Calu3 (cell line): ENCODE measurements around the gene PTPRA. TPM values are rescaled to one million over a fixed set of nuclear protein-coding genes. Genes with fewer than 3 reads are reported as not detected.

ENCODE experiments used
- BruUV-seq: library from RNA; stranded (reverse); fragments of 400-500 nt; replicated peaks from 2 replicates; lab custom pipeline; 2021; lab: Mats Ljungman, UMichigan
- CTCF ChIA-PET: fragments of 300-600 bp; sonication (Branson Sonifier 250); formaldehyde crosslinking; loops from one replicate; lab custom pipeline; 2022; ENCODE audit warnings: antibody characterized with exemption; lab: Charles Lee
- DNase-seq: peaks from one replicate; pipeline ENCODE4 v3.0.0; 2022
- H3K27ac Mint-ChIP-seq: one replicate; pipeline ENCODE4 v1.8.0; 2022; ENCODE audit warnings: mixed read lengths; ENCODE audit not compliant: unreplicated experiment
- H3K27me3 Mint-ChIP-seq: one replicate; pipeline ENCODE4 v1.8.0; 2022; ENCODE audit warnings: mixed read lengths; ENCODE audit not compliant: unreplicated experiment
- H3K36me3 Mint-ChIP-seq: one replicate; pipeline ENCODE4 v1.8.0; 2022; ENCODE audit warnings: mild to moderate bottlenecking, moderate library complexity, mixed read lengths; ENCODE audit not compliant: insufficient read depth, unreplicated experiment
- H3K4me1 Mint-ChIP-seq: one replicate; pipeline ENCODE4 v1.8.0; 2022; ENCODE audit warnings: mild to moderate bottlenecking, low read depth, mixed read lengths; ENCODE audit not compliant: unreplicated experiment
- H3K4me3 Mint-ChIP-seq: one replicate; pipeline ENCODE4 v1.8.0; 2022; ENCODE audit warnings: mild to moderate bottlenecking, low read depth, moderate library complexity, mixed read lengths; ENCODE audit not compliant: unreplicated experiment
- H3K9me3 Mint-ChIP-seq: one replicate; pipeline ENCODE4 v1.8.0; 2022; ENCODE audit warnings: low read depth, mixed read lengths; ENCODE audit not compliant: unreplicated experiment
- intact Hi-C: fragments of 100-400 bp; cut with micrococcal nuclease; formaldehyde crosslinking; loops from one replicate; pipeline ENCODE4 v1.10.0; 2022; ENCODE audit not compliant: unreplicated experiment
- total RNA-seq: library from RNA; stranded (reverse); gene quantifications from 2 replicates; pipeline ENCODE4 v1.2.3, GENCODE V29; 2022
- TF ChIP-seq, protein P1 (sequence below): fragments of 200-600 bp; IDR thresholded peaks from one replicate; pipeline ENCODE4 v1.8.0; 2022; ENCODE audit warnings: antibody characterized with exemption; ENCODE audit not compliant: unreplicated experiment

Gene PTPRA
- total RNA-seq, 1 experiment from 2014 or later, result 30.2 TPM

DNA sequence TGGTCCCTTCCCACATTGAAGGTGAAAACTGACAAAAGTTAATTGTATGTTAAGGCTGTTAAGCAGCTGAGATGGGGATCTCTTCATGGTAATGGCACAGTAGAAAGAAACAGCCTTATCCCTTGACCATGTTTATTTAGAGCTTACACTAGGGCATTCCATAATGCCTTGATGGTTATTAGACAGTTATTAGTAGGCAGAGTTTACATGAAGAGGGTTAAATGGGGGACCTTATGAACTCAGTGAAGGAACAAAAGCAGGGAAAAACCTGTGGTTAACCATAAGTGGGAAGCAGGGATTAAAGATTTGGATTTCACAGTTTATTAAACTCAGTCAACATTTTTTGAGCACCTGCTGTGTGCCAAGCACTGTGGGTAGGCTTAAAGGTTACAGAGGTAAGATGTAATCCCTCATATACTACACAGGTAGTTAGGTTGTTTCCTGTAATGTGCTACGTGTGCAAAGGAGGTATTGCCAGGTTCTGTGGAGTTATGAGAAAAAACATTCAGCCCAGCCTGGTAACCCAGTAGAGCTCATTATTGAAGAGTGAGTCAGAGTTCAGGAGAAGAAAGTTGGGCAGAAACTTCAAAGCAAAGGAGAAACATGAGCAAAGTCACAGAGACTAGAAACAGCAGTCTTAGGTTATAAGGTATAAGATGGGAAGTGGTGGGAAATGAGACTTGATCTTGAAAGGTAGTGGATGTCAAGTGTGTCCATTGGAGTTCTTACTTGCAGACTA, 137.9 kb downstream of the PTPRA start:
- Mint-ChIP-seq H3K36me3 (peaks cover 4% of the 10 kb centered on the region), H3K4me1 (no peaks in the 10 kb centered on the region), H3K27ac (no peak overlapping the region), H3K9me3 (no peaks in the 10 kb centered on the region), H3K4me3 (no peak overlapping the region), H3K27me3 (no peaks in the 10 kb centered on the region)
- no TSS peak for BruUV-seq
- DNase-seq, result no peak
- intact Hi-C loops, result no loop called here
- TF ChIP-seq, protein P1, sequence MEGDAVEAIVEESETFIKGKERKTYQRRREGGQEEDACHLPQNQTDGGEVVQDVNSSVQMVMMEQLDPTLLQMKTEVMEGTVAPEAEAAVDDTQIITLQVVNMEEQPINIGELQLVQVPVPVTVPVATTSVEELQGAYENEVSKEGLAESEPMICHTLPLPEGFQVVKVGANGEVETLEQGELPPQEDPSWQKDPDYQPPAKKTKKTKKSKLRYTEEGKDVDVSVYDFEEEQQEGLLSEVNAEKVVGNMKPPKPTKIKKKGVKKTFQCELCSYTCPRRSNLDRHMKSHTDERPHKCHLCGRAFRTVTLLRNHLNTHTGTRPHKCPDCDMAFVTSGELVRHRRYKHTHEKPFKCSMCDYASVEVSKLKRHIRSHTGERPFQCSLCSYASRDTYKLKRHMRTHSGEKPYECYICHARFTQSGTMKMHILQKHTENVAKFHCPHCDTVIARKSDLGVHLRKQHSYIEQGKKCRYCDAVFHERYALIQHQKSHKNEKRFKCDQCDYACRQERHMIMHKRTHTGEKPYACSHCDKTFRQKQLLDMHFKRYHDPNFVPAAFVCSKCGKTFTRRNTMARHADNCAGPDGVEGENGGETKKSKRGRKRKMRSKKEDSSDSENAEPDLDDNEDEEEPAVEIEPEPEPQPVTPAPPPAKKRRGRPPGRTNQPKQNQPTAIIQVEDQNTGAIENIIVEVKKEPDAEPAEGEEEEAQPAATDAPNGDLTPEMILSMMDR, result no peak
- CTCF ChIA-PET, result no interaction called here

DNA sequence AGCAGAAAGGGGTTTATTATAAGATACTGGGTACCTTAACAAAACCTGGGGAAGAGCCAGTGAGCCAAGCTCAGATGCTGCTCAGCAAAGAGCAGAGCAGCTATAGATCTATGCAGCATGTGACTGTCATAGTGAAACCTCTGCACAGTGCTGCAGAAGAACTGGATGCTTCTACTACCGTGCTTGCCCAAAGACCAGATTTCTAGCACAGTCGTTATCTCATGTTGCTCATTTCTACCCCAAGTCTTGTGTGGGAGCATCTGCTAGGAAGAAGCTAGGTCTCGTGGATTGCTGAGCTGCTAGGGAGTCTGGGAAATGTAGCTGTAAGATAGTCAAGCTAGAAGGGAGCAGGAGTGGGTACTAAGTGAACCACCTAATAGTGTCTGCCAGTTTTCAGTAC, 138.5 kb downstream of the PTPRA start:
- no peak overlapping the region for H3K27ac Mint-ChIP-seq
- no peaks in the 10 kb centered on the region for H3K9me3 Mint-ChIP-seq
- intact Hi-C loops, result no loop called here
- no peaks in the 10 kb centered on the region for H3K4me1 Mint-ChIP-seq
- H3K4me3 Mint-ChIP-seq, result no peak overlapping the region
- H3K27me3 Mint-ChIP-seq, result no peaks in the 10 kb centered on the region
- CTCF ChIA-PET, result no interaction called here
- BruUV-seq, result no TSS peak
- peaks cover under 1% of the 10 kb centered on the region for H3K36me3 Mint-ChIP-seq
- TF ChIP-seq, protein P1, result no peak
- DNase-seq, result no peak

DNA sequence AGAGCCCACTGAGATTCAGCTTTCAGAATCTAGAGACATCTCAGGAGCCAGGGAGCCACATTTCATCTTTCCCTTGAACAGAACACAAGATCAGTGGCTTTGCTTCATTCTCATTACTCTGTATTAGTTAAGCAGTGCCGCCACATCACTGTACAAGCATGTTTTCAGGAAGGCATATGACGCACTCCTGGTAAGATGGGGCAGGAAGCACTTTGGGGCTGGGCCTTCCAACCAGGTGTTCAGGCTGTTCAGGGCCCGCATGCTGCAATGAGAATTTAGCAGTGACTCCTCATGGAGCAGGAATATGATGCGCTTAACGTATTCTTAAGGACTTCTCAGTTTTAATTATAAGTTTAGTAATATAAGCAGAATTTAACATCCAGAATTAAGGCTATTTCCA, 140.5 kb downstream of the PTPRA start:
- no peaks in the 10 kb centered on the region for H3K27me3 Mint-ChIP-seq
- no peak overlapping the region for H3K4me3 Mint-ChIP-seq
- no peaks in the 10 kb centered on the region for H3K9me3 Mint-ChIP-seq
- DNase-seq, result no peak
- H3K27ac Mint-ChIP-seq, result no peak overlapping the region
- intact Hi-C loops, result no loop called here
- no peaks in the 10 kb centered on the region for H3K36me3 Mint-ChIP-seq
- TF ChIP-seq, protein P1, result no peak
- H3K4me1 Mint-ChIP-seq, result no peaks in the 10 kb centered on the region
- CTCF ChIA-PET, result no interaction called here
- no TSS peak for BruUV-seq

DNA sequence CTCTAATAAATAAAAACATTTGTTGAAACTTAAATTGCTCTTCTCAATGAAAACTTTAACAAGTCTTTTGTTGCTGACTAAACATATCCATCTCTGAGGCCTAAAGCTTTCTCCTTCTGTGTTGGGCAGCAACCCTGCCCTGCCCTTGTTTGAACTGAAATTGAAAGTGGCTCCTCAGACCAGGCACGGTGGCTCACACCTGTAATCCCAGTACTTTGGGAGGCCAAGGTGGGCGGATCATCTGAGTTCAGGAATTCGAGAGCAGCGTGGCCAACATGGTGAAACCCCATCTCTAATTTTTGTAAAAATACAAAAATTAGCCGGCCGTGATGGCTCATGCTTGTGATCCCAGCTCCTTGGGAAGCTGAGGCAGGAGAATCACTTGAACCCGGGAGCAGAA, 140.9 kb downstream of the PTPRA start:
- no peak overlapping the region for H3K4me3 Mint-ChIP-seq
- intact Hi-C loops, result no loop called here
- BruUV-seq, result no TSS peak

More for the DNA sequence above, 140.9 kb downstream of the PTPRA start:
- CTCF ChIA-PET, result no interaction called here
- Mint-ChIP-seq H3K36me3 (no peaks in the 10 kb centered on the region), H3K9me3 (no peaks in the 10 kb centered on the region), H3K27ac (no peak overlapping the region), H3K4me1 (no peaks in the 10 kb centered on the region), H3K27me3 (no peaks in the 10 kb centered on the region)
- DNase-seq, result no peak
- TF ChIP-seq, protein P1, result no peak
